GM21529 (cell line): ENCODE results near the gene JAZF1.

ENCODE experiments used
- ATAC-seq: cut with Tn5 transposase; IDR thresholded peaks from one replicate; pipeline ENCODE4 v1.9.1; 2021; ENCODE audit not compliant: unreplicated experiment

JAZF1 gene

GRCh38 chr7:27991006-27991528 is 189.5 kb downstream of the JAZF1 start:
- no peak for ATAC-seq

- no peak for ATAC-seq
Measured at GRCh38 chr7:27976531-27976930, 204.1 kb downstream of the JAZF1 start.

GRCh38 chr7:27973625-27974024 is 207.0 kb downstream of the JAZF1 start:
- no peak for ATAC-seq

- ATAC-seq = no peak
Measured at GRCh38 chr7:27972276-27972675, 208.3 kb downstream of the JAZF1 start.

- no peak for ATAC-seq
Measured at GRCh38 chr7:27971171-27971812, 209.3 kb downstream of the JAZF1 start.

GRCh38 chr7:27970350-27970749 is 210.2 kb downstream of the JAZF1 start:
- no peak for ATAC-seq

- ATAC-seq = no peak
Measured at GRCh38 chr7:27969346-27969745, 211.2 kb downstream of the JAZF1 start.

GRCh38 chr7:27967639-27968038 is 213.0 kb downstream of the JAZF1 start:
- ATAC-seq = no peak

- no peak for ATAC-seq
Measured at GRCh38 chr7:27966219-27966780, 214.3 kb downstream of the JAZF1 start.

GRCh38 chr7:27965650-27966049 is 214.9 kb downstream of the JAZF1 start:
- no peak for ATAC-seq

- ATAC-seq = no peak
Measured at GRCh38 chr7:27964820-27965219, 215.8 kb downstream of the JAZF1 start.

GRCh38 chr7:27963056-27963455 is 217.5 kb downstream of the JAZF1 start:
- no peak for ATAC-seq

GRCh38 chr7:27962273-27962672 is 218.3 kb downstream of the JAZF1 start:
- no peak for ATAC-seq

GRCh38 chr7:27961255-27961654 is 219.3 kb downstream of the JAZF1 start:
- no peak for ATAC-seq

- no peak for ATAC-seq
Measured at GRCh38 chr7:27960415-27960814, 220.2 kb downstream of the JAZF1 start.

GRCh38 chr7:27958933-27959548 is 221.6 kb downstream of the JAZF1 start:
- no peak for ATAC-seq

- ATAC-seq = no peak
Measured at GRCh38 chr7:27955596-27955995, 225.0 kb downstream of the JAZF1 start.

GRCh38 chr7:27955011-27955410 is 225.6 kb downstream of the JAZF1 start:
- no peak for ATAC-seq

GRCh38 chr7:27953777-27954176 is 226.8 kb downstream of the JAZF1 start:
- ATAC-seq = no peak

- no peak for ATAC-seq
Measured at GRCh38 chr7:27953361-27953760, 227.2 kb downstream of the JAZF1 start.

GRCh38 chr7:27952456-27953285 is 227.9 kb downstream of the JAZF1 start:
- no peak for ATAC-seq
